Caco-2 (cell line): ENCODE measurements around the gene ZNF23. TPM values are rescaled to one million over a fixed set of nuclear protein-coding genes. Genes with fewer than 3 reads are reported as not detected.
A peak's percentile ranks its signal among the peaks of the same experiment; 100 is the strongest.
"Not testable (repeated sequence)": the region's sequence is repeated elsewhere in the genome, so short reads cannot be mapped to it uniquely, and the experiment has no call there.

Experiments
- Bru-seq: library from RNA; stranded (reverse); fragments of 400-500 nt; gene quantifications from one replicate; lab custom pipeline; 2021; lab: Mats Ljungman, UMichigan
- BruChase-seq, 2 experiments: library from RNA; stranded (reverse); fragments of 400-500 nt; gene quantifications; one replicate each; lab custom pipeline; 2021; lab: Mats Ljungman, UMichigan
- BruUV-seq: library from RNA; stranded (reverse); fragments of 400-500 nt; replicated peaks from 2 replicates; lab custom pipeline; 2021; lab: Mats Ljungman, UMichigan
- CTCF ChIA-PET: fragments of 300-600 bp; sonication (Branson Sonifier 250); formaldehyde crosslinking; loops from one replicate; lab custom pipeline; 2022; ENCODE audit warnings: antibody characterized with exemption; lab: Charles Lee
- POLR2A ChIA-PET: fragments of 300-600 bp; sonication (Branson Sonifier 250); formaldehyde crosslinking; loops from one replicate; lab custom pipeline; 2022; ENCODE audit warnings: antibody characterized with exemption; lab: Charles Lee
- DNase-seq, 2 experiments: peaks; one replicate each; pipeline versions ENCODE4 v3.0.0 to v3.0.0-alpha.2; 2020 to 2022
- H3K27me3 ChIP-seq: replicated peaks from 2 replicates; pipeline ENCODE4 v1.6.0; 2011; ENCODE audit warnings: low read length; ENCODE audit not compliant: control insufficient read depth, insufficient read depth
- H3K36me3 ChIP-seq: 2 replicates; pipeline ENCODE4 v1.5.1; 2011; ENCODE audit warnings: low read length; ENCODE audit not compliant: control insufficient read depth, insufficient read depth
- H3K4me1 ChIP-seq: fragments of 250-450 bp; sonication (Bioruptor Pico); 2 replicates; pipeline ENCODE4 v1.5.1; 2020; ENCODE audit warnings: mild to moderate bottlenecking
- H3K4me3 ChIP-seq: 2 replicates; pipeline ENCODE4 v1.5.1; 2011; ENCODE audit warnings: low read depth, mild to moderate bottlenecking, control low read depth, low read length
- H3K9me3 ChIP-seq: fragments of 250-450 bp; sonication (Bioruptor Pico); 2 replicates; pipeline ENCODE4 v1.5.1; 2020; ENCODE audit warnings: mild to moderate bottlenecking, moderate library complexity
- H3K27ac Mint-ChIP-seq: one replicate; pipeline ENCODE4 v1.8.0; 2022; ENCODE audit warnings: mixed read lengths; ENCODE audit not compliant: unreplicated experiment
- H3K27me3 Mint-ChIP-seq: one replicate; pipeline ENCODE4 v1.8.0; 2022; ENCODE audit warnings: mixed read lengths; ENCODE audit not compliant: insufficient read depth, unreplicated experiment
- H3K36me3 Mint-ChIP-seq: one replicate; pipeline ENCODE4 v1.8.0; 2022; ENCODE audit warnings: mild to moderate bottlenecking, mixed read lengths; ENCODE audit not compliant: insufficient read depth, unreplicated experiment
- H3K4me1 Mint-ChIP-seq: one replicate; pipeline ENCODE4 v1.8.0; 2022; ENCODE audit warnings: low read depth, mixed read lengths; ENCODE audit not compliant: unreplicated experiment
- H3K4me3 Mint-ChIP-seq: one replicate; pipeline ENCODE4 v1.8.0; 2022; ENCODE audit warnings: mild to moderate bottlenecking, moderate library complexity, mixed read lengths; ENCODE audit not compliant: unreplicated experiment
- H3K9me3 Mint-ChIP-seq: one replicate; pipeline ENCODE4 v1.8.0; 2022; ENCODE audit warnings: mixed read lengths; ENCODE audit not compliant: unreplicated experiment
- CTCF ChIP-seq, 2 experiments: fragments of 200-600 bp in 1 of 2; IDR thresholded peaks; 1 replicate in 1 of 2; 2 replicates in 1 of 2; pipeline versions ENCODE4 v1.5.1 to v1.8.0; 2011 to 2022; ENCODE audit warnings: antibody characterized with exemption in 1 of 2, control low read depth in 1 of 2, inconsistent platforms in 1 of 2, low read depth in 1 of 2, low read length in 1 of 2, mild to moderate bottlenecking in 1 of 2, moderate library complexity in 1 of 2; ENCODE audit not compliant: insufficient read depth in 1 of 2, severe bottlenecking in 1 of 2, unreplicated experiment in 1 of 2
- intact Hi-C: fragments of 100-400 bp; cut with micrococcal nuclease; formaldehyde crosslinking; loops from one replicate; pipeline ENCODE4 v1.10.0; 2022; ENCODE audit not compliant: unreplicated experiment
- long read RNA-seq: library from polyadenylated mRNA; stranded (forward); transcript quantifications from one replicate; pipeline ENCODE4 v2.0.0, GENCODE V29; 2022
- total RNA-seq: library from RNA; stranded (reverse); gene quantifications from 2 replicates; pipeline ENCODE4 v1.2.3, GENCODE V29; 2022

The ZNF23 gene
- total RNA-seq (8.5 and 9.6 TPM in 2 replicates), Bru-seq, nascent RNA (percentile 78 among the genes with signal in this experiment), BruChase-seq, experiment 1, labeled RNA remaining after a 2-hour chase (percentile 70 among the genes with signal in this experiment), BruChase-seq, experiment 2, labeled RNA remaining after a 6-hour chase (percentile 58 among the genes with signal in this experiment)
- long read RNA-seq, partial matches to known transcripts: 1 of 8 reads
- long read RNA-seq, other reads (novel, unspliced or antisense): 7 of 8 reads

- BruUV-seq: TSS peak; percentile 66
- peak within 1 kb of the TSS; percentile 78 for H3K4me3 Mint-ChIP-seq
- peak within 1 kb of the TSS; percentile 97 for H3K4me3 ChIP-seq
- no peak for TF ChIP-seq CTCF (IDR thresholded peaks at IDR 0.05; ENCODE audit: insufficient read depth in 1 of 2, low read depth in 1 of 2, low read length in 1 of 2, severe bottlenecking in 1 of 2, unreplicated experiment in 1 of 2)
- H3K36me3 ChIP-seq: no peaks in the 10 kb centered on the region
- peak; percentile 80 to 89 for DNase-seq
- H3K27me3 Mint-ChIP-seq: no peaks in the 10 kb centered on the region
- POLR2A ChIA-PET: interaction anchor here (1.3 kb wide), 1 partner anchor 22 kb away, joined by 7 read pairs; no protein-coding TSS in a partner anchor
- H3K9me3 Mint-ChIP-seq: no peaks in the 10 kb centered on the region
- peaks cover 7% of the 10 kb centered on the region; the same call in 1 of the 2 replicates for H3K4me1 ChIP-seq
- peaks cover 9% of the 10 kb centered on the region for H3K36me3 Mint-ChIP-seq
- H3K27ac Mint-ChIP-seq: peak within 1 kb of the TSS; percentile 86
- no peaks in the 10 kb centered on the region for H3K4me1 Mint-ChIP-seq
- H3K27me3 ChIP-seq: no peaks in the 10 kb centered on the region
- H3K9me3 ChIP-seq: no peaks in the 10 kb centered on the region
- intact Hi-C loops: loop anchor here (1.0 kb wide), 1 partner anchor 22 kb away; no protein-coding TSS in a partner anchor
- CTCF ChIA-PET: interaction anchor here (0.6 to 1.3 kb wide), 3 partner anchors 17 to 164 kb away, joined by 3 to 4 read pairs (median 4); partner anchors contain the start of gene MARVELD3
Measured at GRCh38 chr16:71461686-71462648, at the start of gene ZNF23. Gene ZNF23 (minus strand): TSS chr16:71462247. CDS start chr16:71456796, 5,451 bp downstream.

- Mint-ChIP-seq H3K4me1 (no peaks in the 10 kb centered on the region), H3K4me3 (no peak overlapping the region), H3K9me3 (no peaks in the 10 kb centered on the region), H3K27ac (no peak overlapping the region), H3K27me3 (peaks cover 3% of the 10 kb centered on the region), H3K36me3 (no peaks in the 10 kb centered on the region)
- BruUV-seq: no TSS peak
- peaks cover 3% of the 10 kb centered on the region; the same call in 1 of the 2 replicates for H3K9me3 ChIP-seq
- no peaks in the 10 kb centered on the region for H3K27me3 ChIP-seq
- H3K4me3 ChIP-seq: no peak overlapping the region
- CTCF ChIA-PET: no interaction called here
- TF ChIP-seq CTCF (IDR thresholded peaks at IDR 0.05; ENCODE audit: insufficient read depth in 1 of 2, low read depth in 1 of 2, low read length in 1 of 2, severe bottlenecking in 1 of 2, unreplicated experiment in 1 of 2): no peak
- POLR2A ChIA-PET: no interaction called here
- intact Hi-C loops: no loop called here
- H3K36me3 ChIP-seq: no peaks in the 10 kb centered on the region
- H3K4me1 ChIP-seq: no peaks in the 10 kb centered on the region
- no peak for DNase-seq
Measured at GRCh38 chr16:71507061-71507460, 45.0 kb upstream of the ZNF23 start.

GRCh38 chr16:71504901-71505300 is 42.9 kb upstream of the ZNF23 start:
- ChIA-PET POLR2A (no interaction called here), CTCF (no interaction called here)
- H3K4me3 Mint-ChIP-seq: no peak overlapping the region
- DNase-seq: no peak
- H3K9me3 ChIP-seq: no peaks in the 10 kb centered on the region
- no peaks in the 10 kb centered on the region for H3K36me3 ChIP-seq
- intact Hi-C loops: no loop called here
- peaks cover 2% of the 10 kb centered on the region for H3K27me3 Mint-ChIP-seq
- H3K27me3 ChIP-seq: no peaks in the 10 kb centered on the region
- H3K4me1 Mint-ChIP-seq: no peaks in the 10 kb centered on the region
- no TSS peak for BruUV-seq
- no peak overlapping the region for H3K4me3 ChIP-seq
- no peaks in the 10 kb centered on the region for H3K4me1 ChIP-seq
- no peaks in the 10 kb centered on the region for H3K36me3 Mint-ChIP-seq
- no peak for TF ChIP-seq CTCF (IDR thresholded peaks at IDR 0.05; ENCODE audit: insufficient read depth in 1 of 2, low read depth in 1 of 2, low read length in 1 of 2, severe bottlenecking in 1 of 2, unreplicated experiment in 1 of 2)
- no peaks in the 10 kb centered on the region for H3K9me3 Mint-ChIP-seq
- no peak overlapping the region for H3K27ac Mint-ChIP-seq

- intact Hi-C loops, H3K27ac Mint-ChIP-seq, H3K9me3 ChIP-seq, H3K27me3 Mint-ChIP-seq, H3K36me3 ChIP-seq, H3K4me1 ChIP-seq, H3K4me1 Mint-ChIP-seq, H3K4me3 Mint-ChIP-seq, DNase-seq, H3K4me3 ChIP-seq, H3K27me3 ChIP-seq, CTCF ChIA-PET, POLR2A ChIA-PET, BruUV-seq, H3K9me3 Mint-ChIP-seq, H3K36me3 Mint-ChIP-seq: not testable (repeated sequence)
Measured at GRCh38 chr16:71504051-71504450, 42.0 kb upstream of the ZNF23 start.
